Right cardiac atrium (tissue), 5 donors: ENCODE measurements around the gene COL4A2. TPM values are rescaled to one million over a fixed set of nuclear protein-coding genes. Genes with fewer than 3 reads are reported as not detected.
"Not testable (repeated sequence)": the region's sequence is repeated elsewhere in the genome, so short reads cannot be mapped to it uniquely, and the experiment has no call there.

ENCODE experiments used
- ATAC-seq, 2 donors: fragments of 200-7000 bp; cut with Tn5 transposase; one replicate each; pipeline versions ENCODE4 v1.8.0 to v1.9.1; 2020; ENCODE audit warnings: moderate library complexity in 2 of 2, mild to moderate bottlenecking in 1 of 2
- DNase-seq, 3 donors: peaks; one replicate each; pipeline ENCODE4 v3.0.0-alpha.2; 2020
- H3K27ac ChIP-seq: one replicate; pipeline ENCODE4 v1.5.1; 2013; ENCODE audit warnings: mild to moderate bottlenecking, low read length, control low read depth, moderate library complexity
- H3K27me3 ChIP-seq: one replicate; pipeline ENCODE4 v1.6.1; 2013; ENCODE audit not compliant: control insufficient read depth, insufficient read depth
- H3K4me1 ChIP-seq: one replicate; pipeline ENCODE4 v1.6.1; 2013; ENCODE audit warnings: low read length; ENCODE audit not compliant: control insufficient read depth, insufficient read depth
- H3K4me3 ChIP-seq: one replicate; pipeline ENCODE4 v1.5.1; 2013; ENCODE audit warnings: low read length, control low read depth
- H3K9me3 ChIP-seq: one replicate; pipeline ENCODE4 v1.6.1; 2013; ENCODE audit warnings: low read length; ENCODE audit not compliant: control insufficient read depth
- WGBS: extraction: QIAGEN DNeasy Blood & Tissue Kit; methylation state at CpG from one replicate; pipeline ENCODE4 v1.1.7; 2013; 5-methylcytosine and 5-hydroxymethylcytosine counted together
- intact Hi-C, 4 donors: fragments of 100-400 bp; cut with DNase I; formaldehyde crosslinking; loops; one replicate each; pipeline versions ENCODE4 v1.11.0 to v1.14.0; 2022 to 2023
- polyA plus RNA-seq: library from polyadenylated mRNA; stranded (reverse); fragments of 200-250 nt; gene quantifications from one replicate; pipeline ENCODE4 v1.2.3, GENCODE V29; 2013
- total RNA-seq, 4 donors: library from RNA; stranded (reverse); fragmentation: NEBNext Ultra II Directional; extraction: Animal tissue kit (Norgen Biotek cat#: 25700); gene quantifications; one replicate each; pipeline ENCODE4 v1.2.1, GENCODE V29; 2021
- donor health status: healthy with polysubstance abuse.
- donor health status: DM: no; HTN: yes; CAD: no.
- donor health status: DM: no; HTN: no; CAD: no.
- donor health status: DM: no; HTN: yes; CAD: no; lungs with severe emphysema.
- donor health status: DM: yes; HTN: yes; CAD: no.

The COL4A2 gene
- total and polyA plus RNA-seq, 5 donors, result 84.7 to 268 (median 103) TPM

DNA sequence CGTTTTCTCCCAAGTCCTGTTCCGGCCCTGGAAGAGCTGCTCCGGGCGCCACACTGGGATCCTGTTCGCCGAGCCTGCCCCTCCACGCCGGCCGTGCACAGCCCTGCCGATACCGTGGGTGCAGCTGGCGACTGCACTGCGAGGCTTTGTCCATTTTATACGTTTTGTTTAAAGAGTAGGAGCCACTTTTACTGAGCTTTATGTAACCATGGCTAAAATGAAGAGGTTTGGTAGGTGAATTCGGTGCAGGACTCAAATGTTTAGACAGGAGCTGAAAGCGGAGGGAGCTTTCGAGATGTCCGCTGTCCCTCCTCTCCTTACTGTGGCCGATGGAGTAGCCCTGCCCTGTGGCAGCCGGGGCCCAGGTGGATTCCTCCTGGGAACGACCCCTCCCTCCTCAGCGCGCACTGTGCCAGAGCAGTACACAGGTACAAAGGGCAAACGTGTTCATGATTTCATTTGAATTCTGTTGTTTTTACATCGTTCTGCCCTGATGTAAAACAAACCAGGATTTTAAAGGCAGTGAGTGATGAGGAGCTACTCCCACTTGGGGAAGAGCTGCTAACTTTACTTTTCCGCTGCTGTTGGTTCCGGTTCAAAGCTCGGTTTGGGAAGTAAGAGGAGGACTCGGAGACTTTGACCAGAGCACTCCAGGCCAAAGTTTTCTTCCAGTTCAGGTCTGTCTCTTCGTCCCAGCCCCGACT is 1.7 kb downstream of the COL4A2 start:
- no peak for DNase-seq
- H3K27me3 ChIP-seq, result no peaks in the 10 kb centered on the region
- 4% methylated on average over 31 of the region's 31 CpGs for WGBS
- intact Hi-C loops, result loop anchor here (5.0 to 10.0 kb wide), 7 partner anchors 64 to 106 kb away; no protein-coding TSS in a partner anchor
- no peaks in the 10 kb centered on the region for H3K9me3 ChIP-seq
- peaks cover 29% of the 10 kb centered on the region for H3K4me1 ChIP-seq
- H3K4me3 ChIP-seq, result peak overlapping the region; percentile 78
- peak in 1 of 2 donors; percentile 8 for ATAC-seq
- H3K27ac ChIP-seq, result peak overlapping the region; percentile 33

GRCh38 chr13:110309661-110310524 is 2.8 kb downstream of the COL4A2 start:
- intact Hi-C loops, result loop anchor here (5.0 to 10.0 kb wide), 7 partner anchors 65 to 105 kb away; no protein-coding TSS in a partner anchor
- peak overlapping the region; percentile 18 for H3K27ac ChIP-seq
- H3K4me3 ChIP-seq, result peak overlapping the region; percentile 78
- H3K4me1 ChIP-seq, result peaks cover 34% of the 10 kb centered on the region
- no peaks in the 10 kb centered on the region for H3K9me3 ChIP-seq
- WGBS, result 59% methylated on average over 16 of the region's 16 CpGs
- ATAC-seq, result no peak
- H3K27me3 ChIP-seq, result no peaks in the 10 kb centered on the region
- no peak for DNase-seq

GRCh38 chr13:110310541-110311442 is 3.7 kb downstream of the COL4A2 start:
- H3K9me3 ChIP-seq, result no peaks in the 10 kb centered on the region
- no peaks in the 10 kb centered on the region for H3K27me3 ChIP-seq
- WGBS, result 69% methylated on average over 14 of the region's 14 CpGs
- peaks cover 37% of the 10 kb centered on the region for H3K4me1 ChIP-seq
- intact Hi-C loops, result no loop called here
- H3K27ac ChIP-seq, result peak overlapping the region; percentile 2
- no peak overlapping the region for H3K4me3 ChIP-seq
- ATAC-seq, result no peak
- no peak for DNase-seq

- H3K27ac ChIP-seq, result peak overlapping the region; percentile 21
- intact Hi-C loops, result no loop called here
- WGBS, result 45% methylated on average over 30 of the region's 30 CpGs
- peak overlapping the region; percentile 1 for H3K4me3 ChIP-seq
- peaks cover 39% of the 10 kb centered on the region for H3K4me1 ChIP-seq
- H3K27me3 ChIP-seq, result no peaks in the 10 kb centered on the region
- H3K9me3 ChIP-seq, result no peaks in the 10 kb centered on the region
- DNase-seq (no peak), ATAC-seq (no peak)
These were observed 4.6 kb downstream of the COL4A2 start for GRCh38 chr13:110311443-110312338.

DNA sequence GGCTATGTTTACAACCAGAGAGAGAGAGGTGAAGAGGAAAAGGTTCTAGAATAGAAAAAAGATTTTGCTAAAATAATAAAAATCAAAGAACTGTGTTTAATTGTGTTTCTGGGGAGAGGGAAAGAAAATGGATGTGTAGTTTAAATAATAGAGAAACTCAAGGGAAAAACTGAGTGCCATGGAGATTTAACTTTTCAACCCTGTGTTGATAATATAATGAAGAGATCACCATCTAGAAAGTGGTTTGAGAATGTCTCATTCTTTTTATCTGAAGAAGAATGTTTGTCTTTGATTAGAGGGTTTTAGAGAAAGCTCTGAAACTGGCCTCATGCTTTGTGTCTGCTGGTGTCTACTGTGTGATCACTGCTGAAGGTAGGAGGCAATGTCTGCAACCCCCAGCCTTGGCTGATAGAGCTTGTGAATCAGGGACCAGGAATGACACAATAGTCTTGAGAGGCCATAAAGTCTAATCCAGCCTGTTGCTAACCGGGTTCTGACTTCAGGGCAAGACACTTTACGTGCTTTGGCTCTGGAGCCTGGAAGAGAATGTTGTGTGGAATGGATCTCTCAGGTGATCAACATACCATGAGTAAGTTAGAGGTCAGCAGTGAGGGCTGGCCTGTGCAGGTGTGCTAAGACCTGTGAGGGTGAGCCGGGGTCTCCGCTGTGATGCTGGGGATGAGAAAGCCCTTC is 5.4 kb downstream of the COL4A2 start:
- Histone ChIP-seq H3K27me3 (no peaks in the 10 kb centered on the region), H3K9me3 (no peaks in the 10 kb centered on the region), H3K27ac (peak overlapping the region; percentile 21), H3K4me3 (peak overlapping the region; percentile 1), H3K4me1 (peaks cover 44% of the 10 kb centered on the region)
- no peak for DNase-seq
- intact Hi-C loops, result no loop called here
- no peak for ATAC-seq
- 66% methylated on average over 4 of the region's 4 CpGs for WGBS

DNA sequence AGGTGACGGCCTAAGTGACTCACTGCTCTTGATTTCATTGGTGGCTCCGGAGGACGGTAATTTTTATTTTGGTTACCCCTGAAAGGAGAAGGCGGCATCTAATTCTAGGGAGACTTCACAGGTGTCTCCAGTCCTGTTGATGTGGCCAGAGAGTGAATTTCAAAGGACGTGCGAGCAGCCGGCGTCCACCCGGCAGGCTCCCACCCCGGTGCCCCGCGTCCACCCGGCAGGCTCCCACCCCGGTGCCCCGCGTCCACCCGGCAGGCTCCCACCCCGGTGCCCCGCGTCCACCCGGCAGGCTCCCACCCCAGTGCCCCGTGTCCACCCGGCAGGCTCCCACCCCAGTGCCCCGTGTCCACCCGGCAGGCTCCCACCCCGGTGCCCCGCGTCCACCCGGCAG is 6.2 kb downstream of the COL4A2 start:
- intact Hi-C loops, H3K27me3 ChIP-seq, DNase-seq, H3K4me3 ChIP-seq, ATAC-seq, H3K9me3 ChIP-seq, H3K27ac ChIP-seq: not testable (repeated sequence)
- H3K4me1 ChIP-seq, result peaks cover 44% of the 10 kb centered on the region
- 78% methylated on average over 23 of the region's 29 CpGs for WGBS

GRCh38 chr13:110313733-110314132 is 6.6 kb downstream of the COL4A2 start:
- H3K4me3 ChIP-seq, DNase-seq, H3K9me3 ChIP-seq, intact Hi-C loops, ATAC-seq, H3K27ac ChIP-seq, H3K27me3 ChIP-seq: not testable (repeated sequence)
- 55% methylated on average over 10 of the region's 16 CpGs for WGBS
- peaks cover 46% of the 10 kb centered on the region for H3K4me1 ChIP-seq

DNA sequence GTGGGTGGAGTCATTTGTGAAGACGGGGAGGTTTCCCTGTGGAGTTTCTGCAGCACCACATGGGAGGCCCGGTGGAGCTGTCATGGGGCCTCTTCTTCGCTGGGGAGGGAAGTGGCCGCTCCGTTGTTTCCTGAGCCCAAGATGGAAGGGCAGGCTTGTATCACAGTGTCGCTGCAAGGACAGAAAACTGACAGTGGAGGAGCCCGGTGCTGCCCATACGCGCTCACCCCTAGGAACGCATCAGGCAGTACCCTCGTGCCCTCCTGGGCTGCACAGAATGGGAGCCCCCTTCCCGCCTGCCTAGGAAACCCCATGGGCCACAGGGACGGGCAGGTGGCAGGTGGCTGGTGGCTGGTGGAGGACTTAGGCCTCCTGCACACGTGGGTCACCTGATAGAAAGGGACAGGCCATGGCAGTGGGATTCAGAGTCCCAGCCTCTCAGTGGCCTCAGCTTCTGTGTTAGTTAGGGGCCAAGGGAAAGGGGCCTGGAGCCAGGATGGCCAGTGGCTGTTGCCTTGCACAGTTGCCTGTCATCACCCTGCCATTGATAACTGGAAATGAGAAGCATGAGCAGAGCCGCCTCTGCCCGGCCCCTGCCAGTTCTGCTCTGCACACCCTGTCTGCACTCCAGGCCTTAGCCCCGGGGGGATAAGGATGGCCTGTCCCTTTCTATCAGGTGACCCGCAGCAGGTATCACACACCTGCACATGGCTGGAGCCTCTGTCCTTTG is 7.6 kb downstream of the COL4A2 start:
- no peaks in the 10 kb centered on the region for H3K27me3 ChIP-seq
- 65% methylated on average over 18 of the region's 18 CpGs for WGBS
- H3K9me3 ChIP-seq, result no peaks in the 10 kb centered on the region
- H3K4me3 ChIP-seq, result no peak overlapping the region
- ATAC-seq (peak; percentile 61 to 80), DNase-seq (peak; percentile 58 to 81 (median 76))
- intact Hi-C loops, result no loop called here
- peaks cover 47% of the 10 kb centered on the region for H3K4me1 ChIP-seq
- peak overlapping the region; percentile 78 for H3K27ac ChIP-seq

GRCh38 chr13:110316196-110316595 is 9.1 kb downstream of the COL4A2 start:
- no peaks in the 10 kb centered on the region for H3K27me3 ChIP-seq
- ATAC-seq, result no peak
- H3K4me3 ChIP-seq, result no peak overlapping the region
- no peaks in the 10 kb centered on the region for H3K9me3 ChIP-seq
- 63% methylated on average over 10 of the region's 10 CpGs for WGBS
- peak overlapping the region; percentile 48 for H3K27ac ChIP-seq
- peaks cover 40% of the 10 kb centered on the region for H3K4me1 ChIP-seq
- no peak for DNase-seq
- intact Hi-C loops, result no loop called here
